ENCODE measurements around the gene HDHD5.

HDHD5 gene

DNA sequence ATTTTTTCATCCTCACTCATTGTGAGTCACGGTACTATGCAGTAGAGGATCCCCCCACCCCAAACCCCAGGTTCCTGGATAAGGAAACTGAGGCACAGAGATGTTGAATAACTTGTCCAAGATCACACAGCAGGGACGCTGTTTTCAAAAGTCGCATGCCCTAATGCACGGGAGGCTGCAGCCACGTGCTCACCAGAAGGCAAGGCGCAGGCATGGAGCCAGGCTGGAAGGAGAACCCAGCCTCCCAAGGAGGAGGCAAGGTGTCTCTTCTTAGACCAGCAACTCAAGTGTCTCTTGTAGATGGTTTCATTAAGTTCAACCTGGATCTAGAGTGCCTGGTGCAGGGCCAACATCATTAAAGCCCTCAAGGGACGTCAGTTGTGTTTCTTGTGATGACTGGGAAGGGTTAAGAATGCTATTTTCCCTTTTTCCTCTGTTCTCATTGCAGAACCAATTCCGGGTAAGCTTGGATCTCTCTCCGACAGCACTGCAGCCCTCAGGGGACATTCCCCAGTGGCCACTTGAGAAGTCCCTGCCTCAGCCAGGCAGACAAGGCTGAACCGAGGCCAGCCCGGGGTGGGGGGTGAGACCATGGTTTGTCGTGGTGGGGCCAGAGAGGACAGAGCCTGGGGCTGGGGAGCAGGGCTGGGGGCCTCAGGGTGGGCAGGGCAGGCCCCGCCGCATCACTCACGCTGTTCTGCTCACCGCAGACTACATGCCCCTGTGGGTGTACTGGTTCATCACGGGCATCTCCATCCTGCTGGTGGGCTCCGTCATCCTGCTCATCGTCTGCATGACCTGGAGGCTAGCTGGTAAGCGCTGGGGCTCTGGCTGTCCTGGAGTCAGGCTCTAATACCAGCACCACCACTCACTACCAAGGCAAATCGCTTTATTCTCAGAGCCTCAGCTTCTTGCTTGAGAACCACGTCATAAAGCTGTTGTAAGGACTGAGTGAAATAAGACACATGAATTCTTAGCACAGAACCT lies 53.6 kb downstream of the HDHD5 start:
- no peak for DNase-seq

DNA sequence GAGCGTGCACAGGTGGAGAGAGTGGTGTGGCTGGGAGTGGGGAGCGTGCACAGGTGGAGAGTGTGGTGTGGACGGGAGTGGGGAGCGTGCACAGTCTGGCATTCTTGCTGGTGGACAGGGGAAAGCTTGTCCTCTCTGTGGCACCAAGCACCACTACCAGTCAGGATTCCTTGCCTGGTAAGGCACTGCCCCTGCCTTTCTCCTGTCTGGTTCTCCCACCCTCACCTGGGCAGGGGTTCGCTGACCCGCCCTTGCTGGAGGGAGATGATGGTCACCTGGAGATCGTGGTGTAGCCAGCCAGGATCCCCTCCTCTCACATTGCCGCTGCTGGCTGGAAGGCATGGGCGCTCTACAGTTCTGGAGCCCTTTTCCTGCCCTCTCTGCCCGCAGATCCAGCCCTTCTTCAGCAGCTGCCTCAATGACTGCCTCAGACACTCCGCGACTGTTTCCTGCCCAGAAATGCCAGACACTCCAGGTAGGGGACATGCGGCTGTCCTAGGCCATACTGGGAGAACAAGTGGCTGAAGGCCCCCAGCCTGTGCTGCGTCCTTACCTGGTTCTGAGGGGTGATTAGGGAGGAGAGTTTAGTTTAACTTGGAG lies 54.6 kb downstream of the HDHD5 start:
- DNase-seq: no peak

DNA sequence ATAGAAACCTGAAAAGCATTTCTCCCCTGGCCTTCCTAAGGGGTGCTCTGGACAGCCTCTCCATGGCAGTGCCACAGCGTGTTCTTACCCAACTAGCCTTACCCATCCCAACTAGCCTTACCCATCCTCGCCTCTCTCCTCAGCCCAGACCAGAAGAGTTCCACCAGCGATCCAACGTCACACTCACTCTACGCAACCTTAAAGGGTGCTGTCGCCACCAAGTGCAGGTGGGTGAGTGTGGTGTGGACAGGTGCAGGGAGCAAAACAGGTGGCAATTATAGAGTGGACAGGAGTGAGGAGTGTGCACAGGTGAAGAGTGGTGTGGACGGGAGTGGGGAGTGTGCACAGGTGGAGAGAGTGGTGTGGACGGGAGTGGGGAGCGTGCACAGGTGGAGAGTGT lies 55.7 kb downstream of the HDHD5 start:
- no peak for DNase-seq

DNA sequence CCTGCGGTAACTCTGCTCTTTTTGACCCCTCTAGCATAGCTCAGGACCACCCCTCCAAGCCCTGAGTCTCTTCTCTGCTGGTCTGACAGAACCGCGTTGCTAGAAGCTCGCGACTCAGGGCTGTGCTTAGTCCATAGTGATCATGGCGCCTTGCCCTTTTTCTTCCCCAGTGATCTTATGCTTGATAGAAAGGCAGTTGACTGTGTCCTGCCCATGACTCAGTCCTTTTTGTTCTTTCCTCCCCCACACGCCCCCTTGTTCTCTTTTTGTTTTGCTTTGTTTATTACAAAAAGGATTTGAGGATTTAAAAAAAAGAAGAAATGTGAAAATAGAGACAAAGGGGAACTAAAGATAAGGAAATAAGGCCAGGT lies 56.8 kb downstream of the HDHD5 start:
- DNase-seq: no peak

DNA sequence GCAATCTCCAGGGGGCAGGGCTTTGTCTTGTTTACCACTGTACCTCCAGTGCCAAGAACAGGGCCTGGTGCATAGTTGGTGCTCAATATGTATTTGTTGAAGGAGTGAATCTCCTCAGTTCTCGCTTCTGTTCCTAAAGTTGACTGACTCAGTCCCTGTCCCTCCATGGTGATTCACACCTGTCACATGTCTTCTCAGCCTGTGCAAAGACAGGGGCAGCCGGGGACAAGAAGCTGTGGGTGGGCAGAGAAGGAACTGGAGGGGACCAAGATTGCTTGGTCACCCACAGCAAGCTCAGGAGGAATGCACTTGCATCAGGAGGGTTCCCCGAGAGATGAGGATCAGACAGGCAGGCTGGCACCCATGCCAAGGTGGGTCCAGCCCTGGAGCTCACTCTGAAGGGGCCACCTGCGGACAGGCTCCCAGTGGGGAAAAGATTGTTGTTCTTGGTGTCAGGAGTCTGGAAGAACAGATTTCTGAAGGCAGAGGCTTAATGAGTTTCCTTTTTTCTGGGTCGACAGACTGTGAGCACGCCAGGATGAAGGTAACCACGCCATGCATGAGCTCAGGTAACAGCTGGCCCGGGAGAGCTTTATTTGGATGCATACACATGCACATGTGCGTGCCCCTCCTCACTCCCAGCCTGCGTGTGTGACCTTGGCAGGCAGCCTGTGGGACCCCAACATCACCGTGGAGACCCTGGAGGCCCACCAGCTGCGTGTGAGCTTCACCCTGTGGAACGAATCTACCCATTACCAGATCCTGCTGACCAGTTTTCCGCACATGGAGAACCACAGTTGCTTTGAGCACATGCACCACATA lies 57.4 kb downstream of the HDHD5 start:
- DNase-seq: no peak

DNA sequence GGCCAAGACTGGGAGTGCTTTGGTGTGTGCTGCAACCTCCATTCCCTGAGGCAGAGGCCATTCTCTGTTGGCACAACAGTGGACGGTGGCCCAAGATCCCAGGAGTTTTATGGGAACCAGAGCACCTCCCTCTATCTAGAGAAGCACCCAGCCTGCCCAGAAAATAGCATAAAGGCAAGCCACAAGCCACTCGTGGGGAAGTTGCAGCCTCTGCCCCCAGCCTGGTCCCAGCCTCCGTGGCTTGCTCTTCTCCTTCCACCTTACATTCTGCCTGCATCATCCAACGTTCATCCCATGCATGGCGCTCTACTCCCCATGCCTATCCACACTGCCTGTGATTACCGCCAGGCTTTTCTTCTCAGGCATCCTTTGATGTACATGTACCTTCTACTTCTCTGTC lies 58.5 kb downstream of the HDHD5 start:
- DNase-seq: no peak

DNA sequence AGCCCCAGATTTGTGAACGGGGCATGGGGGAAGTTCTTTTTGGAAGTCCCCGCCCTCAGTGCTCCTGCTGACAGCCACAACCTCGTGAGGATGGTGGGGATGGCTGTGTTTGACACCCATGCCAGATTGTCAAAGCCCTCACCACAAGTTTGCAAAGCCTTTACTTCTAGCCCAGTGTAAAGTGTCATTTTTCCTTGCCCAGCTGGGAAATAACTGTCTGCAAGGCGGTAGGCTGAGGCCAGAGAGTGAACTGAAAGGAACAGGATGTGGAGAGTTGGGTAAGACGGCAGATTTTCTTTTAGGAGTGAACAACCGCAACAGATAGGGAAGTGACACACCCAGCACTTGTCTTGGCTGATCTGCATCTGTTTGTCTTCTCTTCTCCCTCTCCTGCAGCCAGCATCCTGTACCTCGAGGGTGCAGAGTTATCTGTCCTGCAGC lies 60.7 kb downstream of the HDHD5 start:
- DNase-seq: no peak

DNA sequence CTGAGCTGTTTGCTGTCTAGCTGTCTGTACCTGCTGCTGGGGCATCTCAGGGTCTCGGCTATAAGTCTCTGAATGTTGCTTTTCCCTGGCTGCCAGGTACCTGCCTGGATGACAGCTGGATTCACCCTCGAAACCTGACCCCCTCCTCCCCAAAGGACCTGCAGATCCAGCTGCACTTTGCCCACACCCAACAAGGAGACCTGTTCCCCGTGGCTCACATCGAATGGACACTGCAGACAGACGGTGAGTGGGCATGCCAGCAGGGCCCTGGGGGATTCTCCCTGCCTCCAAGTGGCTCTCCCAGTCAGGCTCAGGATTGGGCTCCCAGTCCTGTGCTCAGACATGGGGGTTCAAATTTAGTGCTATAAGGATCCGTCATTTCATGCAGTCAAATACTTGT lies 61.4 kb downstream of the HDHD5 start:
- no peak for DNase-seq

DNA sequence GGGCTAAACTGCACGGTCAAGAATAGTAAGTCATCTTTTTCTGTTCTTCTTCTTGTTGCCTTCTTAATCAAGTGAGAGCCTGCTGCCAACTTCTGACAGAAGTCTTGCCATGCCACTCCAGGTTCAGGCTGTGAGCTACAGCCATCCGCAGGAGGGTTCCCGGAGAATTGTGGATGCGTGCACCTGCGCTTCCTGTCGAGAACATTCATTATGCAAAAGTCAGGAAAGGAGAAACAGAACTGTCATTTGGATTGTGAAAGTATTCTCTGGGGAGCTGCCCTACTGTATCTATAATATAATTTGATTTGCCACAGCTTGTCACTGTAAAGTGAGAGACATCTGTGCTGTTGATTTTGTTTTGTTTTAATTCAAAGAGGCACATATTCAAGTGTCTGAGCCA lies 62.0 kb downstream of the HDHD5 start:
- no peak for DNase-seq

DNA sequence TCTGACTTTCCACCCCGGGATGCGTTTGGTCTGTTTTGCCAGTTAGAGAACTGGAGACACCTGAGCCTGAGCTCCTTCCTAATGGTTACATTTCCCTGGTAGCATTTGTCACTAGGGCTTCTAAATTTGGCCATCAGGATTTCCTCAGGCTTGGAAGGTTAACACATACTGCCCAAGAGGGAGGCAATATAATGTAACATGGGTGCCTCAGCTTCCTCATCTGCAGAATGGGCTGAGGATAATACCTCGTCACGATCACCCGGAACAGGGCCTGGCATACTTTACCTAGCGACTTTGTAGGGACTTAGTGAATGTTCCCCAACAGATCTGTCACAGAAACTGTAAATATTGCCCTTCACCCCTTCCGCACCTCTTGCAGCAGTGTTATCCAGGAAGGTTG lies 63.0 kb downstream of the HDHD5 start:
- DNase-seq: no peak

DNA sequence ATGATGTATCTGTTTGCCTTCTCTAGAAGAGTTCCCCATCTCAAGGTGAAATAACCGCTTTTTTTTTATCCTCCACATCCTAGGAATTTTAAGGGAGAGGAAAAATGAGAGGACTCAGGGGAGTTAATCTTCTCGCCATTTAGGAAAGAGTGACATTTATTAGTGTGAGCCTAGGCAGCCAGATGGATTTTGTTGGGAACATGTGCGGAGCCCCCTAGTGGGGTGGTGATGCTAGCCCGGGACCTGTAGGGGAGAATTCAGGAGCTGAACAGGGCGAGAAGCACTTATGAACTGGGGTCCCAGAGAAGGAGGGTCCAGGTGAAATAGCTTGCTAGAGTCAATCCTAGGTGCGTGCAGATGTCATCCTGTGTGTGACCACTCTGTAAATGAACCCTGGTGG lies 63.5 kb downstream of the HDHD5 start:
- DNase-seq: peak; percentile 65

DNA sequence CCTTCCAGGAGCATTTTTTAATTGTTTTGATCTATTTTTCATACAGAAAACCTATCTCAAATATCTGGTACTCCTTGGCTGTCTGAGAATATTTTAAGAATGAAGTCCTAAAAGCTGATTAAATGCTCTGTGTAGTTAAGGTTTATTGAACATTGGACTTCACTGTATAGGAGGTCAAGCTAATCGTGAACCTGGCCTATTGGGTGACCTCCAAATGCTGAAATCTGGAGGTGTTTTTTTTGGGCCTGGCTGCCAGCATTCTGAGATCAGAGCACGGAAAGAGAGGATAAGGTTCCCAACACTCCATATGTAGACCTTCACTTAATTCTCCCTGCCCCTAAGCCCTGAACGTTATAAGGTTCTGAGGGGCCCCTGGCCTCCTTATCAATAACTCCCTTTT lies 66.0 kb downstream of the HDHD5 start:
- DNase-seq: no peak

DNA sequence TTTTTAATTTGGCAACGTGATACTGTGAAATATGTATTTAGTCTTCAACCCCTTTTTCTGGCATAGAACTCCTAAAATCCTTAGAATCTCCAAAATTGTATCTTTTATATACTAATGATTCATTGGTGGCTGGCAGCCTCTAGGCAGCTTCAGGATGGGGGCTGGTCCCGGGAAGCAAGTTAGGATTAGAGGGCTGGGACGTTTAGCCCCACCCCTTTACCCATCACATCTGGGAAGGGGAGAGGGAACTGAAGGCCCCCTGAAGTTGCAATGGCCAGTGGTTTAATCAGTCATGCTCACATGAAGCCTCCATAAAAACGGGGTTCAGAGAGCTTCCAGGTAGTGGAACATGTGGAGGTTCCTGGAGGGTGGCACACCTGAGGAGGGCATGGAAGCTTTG lies 67.2 kb downstream of the HDHD5 start:
- no peak for DNase-seq

DNA sequence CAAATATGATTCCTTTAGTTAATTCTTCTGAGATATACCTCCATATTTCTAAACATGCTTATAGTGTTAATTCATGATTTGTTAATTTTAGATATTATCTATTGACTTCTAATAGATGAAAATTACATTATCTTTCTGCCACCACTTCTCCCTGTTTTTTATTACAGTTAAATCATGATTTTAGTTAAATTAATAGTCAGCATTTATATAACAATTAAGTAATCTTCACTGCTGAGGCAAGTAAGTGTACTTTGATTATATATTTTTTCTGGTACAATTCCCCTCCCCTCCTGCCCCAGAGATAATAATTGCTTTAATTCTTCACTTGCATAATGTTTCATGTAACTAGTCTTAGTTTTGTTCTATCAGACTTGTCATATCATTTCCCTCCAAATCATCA lies 68.5 kb downstream of the HDHD5 start:
- DNase-seq: no peak

All from NCI-H82 (cell line).